Measurements from ENCODE around the gene SLC33A1.

- no peak for TF ChIP-seq EZH2 (IDR thresholded peaks at IDR 0.05; ENCODE audit: low read depth, unreplicated experiment)
- TF ChIP-seq, protein P1, sequence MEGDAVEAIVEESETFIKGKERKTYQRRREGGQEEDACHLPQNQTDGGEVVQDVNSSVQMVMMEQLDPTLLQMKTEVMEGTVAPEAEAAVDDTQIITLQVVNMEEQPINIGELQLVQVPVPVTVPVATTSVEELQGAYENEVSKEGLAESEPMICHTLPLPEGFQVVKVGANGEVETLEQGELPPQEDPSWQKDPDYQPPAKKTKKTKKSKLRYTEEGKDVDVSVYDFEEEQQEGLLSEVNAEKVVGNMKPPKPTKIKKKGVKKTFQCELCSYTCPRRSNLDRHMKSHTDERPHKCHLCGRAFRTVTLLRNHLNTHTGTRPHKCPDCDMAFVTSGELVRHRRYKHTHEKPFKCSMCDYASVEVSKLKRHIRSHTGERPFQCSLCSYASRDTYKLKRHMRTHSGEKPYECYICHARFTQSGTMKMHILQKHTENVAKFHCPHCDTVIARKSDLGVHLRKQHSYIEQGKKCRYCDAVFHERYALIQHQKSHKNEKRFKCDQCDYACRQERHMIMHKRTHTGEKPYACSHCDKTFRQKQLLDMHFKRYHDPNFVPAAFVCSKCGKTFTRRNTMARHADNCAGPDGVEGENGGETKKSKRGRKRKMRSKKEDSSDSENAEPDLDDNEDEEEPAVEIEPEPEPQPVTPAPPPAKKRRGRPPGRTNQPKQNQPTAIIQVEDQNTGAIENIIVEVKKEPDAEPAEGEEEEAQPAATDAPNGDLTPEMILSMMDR (conservative IDR thresholded peaks at IDR 0.05; ENCODE audit: low read depth in 2 of 2), result no peak
- TF ChIP-seq CREB1 (CRISPR knock-in tag; IDR thresholded peaks at IDR 0.05; ENCODE audit: low read depth), result no peak
- TF ChIP-seq ZNF331 (CRISPR knock-in tag; IDR thresholded peaks at IDR 0.05; ENCODE audit: low read depth), result no peak
- no peak for TF ChIP-seq EZH2phosphoT487 (IDR thresholded peaks at IDR 0.05; ENCODE audit: unreplicated experiment)
- TF ChIP-seq POLR2AphosphoS5 (IDR thresholded peaks at IDR 0.05; ENCODE audit: low read depth), result no peak
- TF ChIP-seq ZNF114 (CRISPR knock-in tag; IDR thresholded peaks at IDR 0.05), result no peak
- TF ChIP-seq JUNB (IDR thresholded peaks at IDR 0.05; ENCODE audit: unreplicated experiment), result no peak
- no peak for TF ChIP-seq NANOG (IDR thresholded peaks at IDR 0.05; ENCODE audit: borderline replicate concordance)
- TF ChIP-seq STAT1 (IDR thresholded peaks at IDR 0.05; ENCODE audit: unreplicated experiment), result no peak
- TF ChIP-seq, protein P2, sequence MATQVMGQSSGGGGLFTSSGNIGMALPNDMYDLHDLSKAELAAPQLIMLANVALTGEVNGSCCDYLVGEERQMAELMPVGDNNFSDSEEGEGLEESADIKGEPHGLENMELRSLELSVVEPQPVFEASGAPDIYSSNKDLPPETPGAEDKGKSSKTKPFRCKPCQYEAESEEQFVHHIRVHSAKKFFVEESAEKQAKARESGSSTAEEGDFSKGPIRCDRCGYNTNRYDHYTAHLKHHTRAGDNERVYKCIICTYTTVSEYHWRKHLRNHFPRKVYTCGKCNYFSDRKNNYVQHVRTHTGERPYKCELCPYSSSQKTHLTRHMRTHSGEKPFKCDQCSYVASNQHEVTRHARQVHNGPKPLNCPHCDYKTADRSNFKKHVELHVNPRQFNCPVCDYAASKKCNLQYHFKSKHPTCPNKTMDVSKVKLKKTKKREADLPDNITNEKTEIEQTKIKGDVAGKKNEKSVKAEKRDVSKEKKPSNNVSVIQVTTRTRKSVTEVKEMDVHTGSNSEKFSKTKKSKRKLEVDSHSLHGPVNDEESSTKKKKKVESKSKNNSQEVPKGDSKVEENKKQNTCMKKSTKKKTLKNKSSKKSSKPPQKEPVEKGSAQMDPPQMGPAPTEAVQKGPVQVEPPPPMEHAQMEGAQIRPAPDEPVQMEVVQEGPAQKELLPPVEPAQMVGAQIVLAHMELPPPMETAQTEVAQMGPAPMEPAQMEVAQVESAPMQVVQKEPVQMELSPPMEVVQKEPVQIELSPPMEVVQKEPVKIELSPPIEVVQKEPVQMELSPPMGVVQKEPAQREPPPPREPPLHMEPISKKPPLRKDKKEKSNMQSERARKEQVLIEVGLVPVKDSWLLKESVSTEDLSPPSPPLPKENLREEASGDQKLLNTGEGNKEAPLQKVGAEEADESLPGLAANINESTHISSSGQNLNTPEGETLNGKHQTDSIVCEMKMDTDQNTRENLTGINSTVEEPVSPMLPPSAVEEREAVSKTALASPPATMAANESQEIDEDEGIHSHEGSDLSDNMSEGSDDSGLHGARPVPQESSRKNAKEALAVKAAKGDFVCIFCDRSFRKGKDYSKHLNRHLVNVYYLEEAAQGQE (IDR thresholded peaks at IDR 0.05; ENCODE audit: unreplicated experiment), result no peak
- TF ChIP-seq, protein P3, sequence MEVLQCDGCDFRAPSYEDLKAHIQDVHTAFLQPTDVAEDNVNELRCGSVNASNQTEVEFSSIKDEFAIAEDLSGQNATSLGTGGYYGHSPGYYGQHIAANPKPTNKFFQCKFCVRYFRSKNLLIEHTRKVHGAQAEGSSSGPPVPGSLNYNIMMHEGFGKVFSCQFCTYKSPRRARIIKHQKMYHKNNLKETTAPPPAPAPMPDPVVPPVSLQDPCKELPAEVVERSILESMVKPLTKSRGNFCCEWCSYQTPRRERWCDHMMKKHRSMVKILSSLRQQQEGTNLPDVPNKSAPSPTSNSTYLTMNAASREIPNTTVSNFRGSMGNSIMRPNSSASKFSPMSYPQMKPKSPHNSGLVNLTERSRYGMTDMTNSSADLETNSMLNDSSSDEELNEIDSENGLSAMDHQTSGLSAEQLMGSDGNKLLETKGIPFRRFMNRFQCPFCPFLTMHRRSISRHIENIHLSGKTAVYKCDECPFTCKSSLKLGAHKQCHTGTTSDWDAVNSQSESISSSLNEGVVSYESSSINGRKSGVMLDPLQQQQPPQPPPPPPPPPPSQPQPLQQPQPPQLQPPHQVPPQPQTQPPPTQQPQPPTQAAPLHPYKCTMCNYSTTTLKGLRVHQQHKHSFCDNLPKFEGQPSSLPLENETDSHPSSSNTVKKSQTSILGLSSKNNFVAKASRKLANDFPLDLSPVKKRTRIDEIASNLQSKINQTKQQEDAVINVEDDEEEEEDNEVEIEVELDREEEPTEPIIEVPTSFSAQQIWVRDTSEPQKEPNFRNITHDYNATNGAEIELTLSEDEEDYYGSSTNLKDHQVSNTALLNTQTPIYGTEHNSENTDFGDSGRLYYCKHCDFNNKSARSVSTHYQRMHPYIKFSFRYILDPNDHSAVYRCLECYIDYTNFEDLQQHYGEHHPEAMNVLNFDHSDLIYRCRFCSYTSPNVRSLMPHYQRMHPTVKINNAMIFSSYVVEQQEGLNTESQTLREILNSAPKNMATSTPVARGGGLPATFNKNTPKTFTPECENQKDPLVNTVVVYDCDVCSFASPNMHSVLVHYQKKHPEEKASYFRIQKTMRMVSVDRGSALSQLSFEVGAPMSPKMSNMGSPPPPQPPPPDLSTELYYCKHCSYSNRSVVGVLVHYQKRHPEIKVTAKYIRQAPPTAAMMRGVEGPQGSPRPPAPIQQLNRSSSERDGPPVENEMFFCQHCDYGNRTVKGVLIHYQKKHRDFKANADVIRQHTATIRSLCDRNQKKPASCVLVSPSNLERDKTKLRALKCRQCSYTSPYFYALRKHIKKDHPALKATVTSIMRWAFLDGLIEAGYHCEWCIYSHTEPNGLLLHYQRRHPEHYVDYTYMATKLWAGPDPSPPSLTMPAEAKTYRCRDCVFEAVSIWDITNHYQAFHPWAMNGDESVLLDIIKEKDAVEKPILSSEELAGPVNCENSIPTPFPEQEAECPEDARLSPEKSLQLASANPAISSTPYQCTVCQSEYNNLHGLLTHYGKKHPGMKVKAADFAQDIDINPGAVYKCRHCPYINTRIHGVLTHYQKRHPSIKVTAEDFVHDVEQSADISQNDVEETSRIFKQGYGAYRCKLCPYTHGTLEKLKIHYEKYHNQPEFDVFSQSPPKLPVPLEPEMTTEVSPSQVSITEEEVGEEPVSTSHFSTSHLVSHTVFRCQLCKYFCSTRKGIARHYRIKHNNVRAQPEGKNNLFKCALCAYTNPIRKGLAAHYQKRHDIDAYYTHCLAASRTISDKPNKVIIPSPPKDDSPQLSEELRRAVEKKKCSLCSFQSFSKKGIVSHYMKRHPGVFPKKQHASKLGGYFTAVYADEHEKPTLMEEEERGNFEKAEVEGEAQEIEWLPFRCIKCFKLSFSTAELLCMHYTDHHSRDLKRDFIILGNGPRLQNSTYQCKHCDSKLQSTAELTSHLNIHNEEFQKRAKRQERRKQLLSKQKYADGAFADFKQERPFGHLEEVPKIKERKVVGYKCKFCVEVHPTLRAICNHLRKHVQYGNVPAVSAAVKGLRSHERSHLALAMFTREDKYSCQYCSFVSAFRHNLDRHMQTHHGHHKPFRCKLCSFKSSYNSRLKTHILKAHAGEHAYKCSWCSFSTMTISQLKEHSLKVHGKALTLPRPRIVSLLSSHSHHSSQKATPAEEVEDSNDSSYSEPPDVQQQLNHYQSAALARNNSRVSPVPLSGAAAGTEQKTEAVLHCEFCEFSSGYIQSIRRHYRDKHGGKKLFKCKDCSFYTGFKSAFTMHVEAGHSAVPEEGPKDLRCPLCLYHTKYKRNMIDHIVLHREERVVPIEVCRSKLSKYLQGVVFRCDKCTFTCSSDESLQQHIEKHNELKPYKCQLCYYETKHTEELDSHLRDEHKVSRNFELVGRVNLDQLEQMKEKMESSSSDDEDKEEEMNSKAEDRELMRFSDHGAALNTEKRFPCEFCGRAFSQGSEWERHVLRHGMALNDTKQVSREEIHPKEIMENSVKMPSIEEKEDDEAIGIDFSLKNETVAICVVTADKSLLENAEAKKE (CRISPR knock-in tag; IDR thresholded peaks at IDR 0.05), result no peak
These were observed 17.5 kb upstream of the SLC33A1 start for GRCh38 chr3:155871746-155872158.

Measured in GM23338 (cell line).